Loucy (cell line): ENCODE data around the gene AMN.

Experiments
- CTCF ChIP-seq: fragments of 200-600 bp; sonication (generic); conservative IDR thresholded peaks from 2 replicates; pipeline ENCODE4 v1.5.1; 2014; ENCODE audit warnings: mild to moderate bottlenecking, antibody characterized with exemption, low read length
- EZH2phosphoT487 ChIP-seq: fragments of 200-600 bp; IDR thresholded peaks from 2 replicates; pipeline ENCODE4 v1.6.1; 2018; ENCODE audit warnings: antibody characterized with exemption, mild to moderate bottlenecking, moderate library complexity, borderline replicate concordance

DNA sequence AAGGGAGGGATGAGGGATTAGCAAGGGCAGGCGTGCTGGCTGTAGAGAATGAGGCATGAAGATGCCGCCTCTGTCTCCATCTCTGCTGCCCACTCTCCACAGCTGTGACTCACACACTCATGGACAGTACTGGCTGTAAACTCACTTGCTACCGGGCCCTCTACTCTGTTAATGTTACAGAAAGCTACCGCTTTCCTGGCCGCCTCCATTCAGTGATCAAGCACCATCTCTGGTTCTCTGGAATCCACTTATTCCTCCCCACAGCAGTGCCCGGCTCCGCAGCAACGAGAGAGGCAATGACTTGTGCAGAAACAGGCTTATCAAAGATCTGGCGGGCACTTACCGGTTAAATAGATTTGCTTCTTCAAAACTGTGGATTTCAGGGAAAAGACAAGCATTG, 34.8 kb downstream of the AMN start:
- TF ChIP-seq CTCF (no peak), EZH2phosphoT487 (no peak)
